ENCODE measurements around the gene SIN3B.
"Not testable (repeated sequence)": the region's sequence is repeated elsewhere in the genome, so short reads cannot be mapped to it uniquely, and the experiment has no call there.

SIN3B gene, protein sequence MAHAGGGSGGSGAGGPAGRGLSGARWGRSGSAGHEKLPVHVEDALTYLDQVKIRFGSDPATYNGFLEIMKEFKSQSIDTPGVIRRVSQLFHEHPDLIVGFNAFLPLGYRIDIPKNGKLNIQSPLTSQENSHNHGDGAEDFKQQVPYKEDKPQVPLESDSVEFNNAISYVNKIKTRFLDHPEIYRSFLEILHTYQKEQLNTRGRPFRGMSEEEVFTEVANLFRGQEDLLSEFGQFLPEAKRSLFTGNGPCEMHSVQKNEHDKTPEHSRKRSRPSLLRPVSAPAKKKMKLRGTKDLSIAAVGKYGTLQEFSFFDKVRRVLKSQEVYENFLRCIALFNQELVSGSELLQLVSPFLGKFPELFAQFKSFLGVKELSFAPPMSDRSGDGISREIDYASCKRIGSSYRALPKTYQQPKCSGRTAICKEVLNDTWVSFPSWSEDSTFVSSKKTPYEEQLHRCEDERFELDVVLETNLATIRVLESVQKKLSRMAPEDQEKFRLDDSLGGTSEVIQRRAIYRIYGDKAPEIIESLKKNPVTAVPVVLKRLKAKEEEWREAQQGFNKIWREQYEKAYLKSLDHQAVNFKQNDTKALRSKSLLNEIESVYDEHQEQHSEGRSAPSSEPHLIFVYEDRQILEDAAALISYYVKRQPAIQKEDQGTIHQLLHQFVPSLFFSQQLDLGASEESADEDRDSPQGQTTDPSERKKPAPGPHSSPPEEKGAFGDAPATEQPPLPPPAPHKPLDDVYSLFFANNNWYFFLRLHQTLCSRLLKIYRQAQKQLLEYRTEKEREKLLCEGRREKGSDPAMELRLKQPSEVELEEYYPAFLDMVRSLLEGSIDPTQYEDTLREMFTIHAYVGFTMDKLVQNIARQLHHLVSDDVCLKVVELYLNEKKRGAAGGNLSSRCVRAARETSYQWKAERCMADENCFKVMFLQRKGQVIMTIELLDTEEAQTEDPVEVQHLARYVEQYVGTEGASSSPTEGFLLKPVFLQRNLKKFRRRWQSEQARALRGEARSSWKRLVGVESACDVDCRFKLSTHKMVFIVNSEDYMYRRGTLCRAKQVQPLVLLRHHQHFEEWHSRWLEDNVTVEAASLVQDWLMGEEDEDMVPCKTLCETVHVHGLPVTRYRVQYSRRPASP

DNA sequence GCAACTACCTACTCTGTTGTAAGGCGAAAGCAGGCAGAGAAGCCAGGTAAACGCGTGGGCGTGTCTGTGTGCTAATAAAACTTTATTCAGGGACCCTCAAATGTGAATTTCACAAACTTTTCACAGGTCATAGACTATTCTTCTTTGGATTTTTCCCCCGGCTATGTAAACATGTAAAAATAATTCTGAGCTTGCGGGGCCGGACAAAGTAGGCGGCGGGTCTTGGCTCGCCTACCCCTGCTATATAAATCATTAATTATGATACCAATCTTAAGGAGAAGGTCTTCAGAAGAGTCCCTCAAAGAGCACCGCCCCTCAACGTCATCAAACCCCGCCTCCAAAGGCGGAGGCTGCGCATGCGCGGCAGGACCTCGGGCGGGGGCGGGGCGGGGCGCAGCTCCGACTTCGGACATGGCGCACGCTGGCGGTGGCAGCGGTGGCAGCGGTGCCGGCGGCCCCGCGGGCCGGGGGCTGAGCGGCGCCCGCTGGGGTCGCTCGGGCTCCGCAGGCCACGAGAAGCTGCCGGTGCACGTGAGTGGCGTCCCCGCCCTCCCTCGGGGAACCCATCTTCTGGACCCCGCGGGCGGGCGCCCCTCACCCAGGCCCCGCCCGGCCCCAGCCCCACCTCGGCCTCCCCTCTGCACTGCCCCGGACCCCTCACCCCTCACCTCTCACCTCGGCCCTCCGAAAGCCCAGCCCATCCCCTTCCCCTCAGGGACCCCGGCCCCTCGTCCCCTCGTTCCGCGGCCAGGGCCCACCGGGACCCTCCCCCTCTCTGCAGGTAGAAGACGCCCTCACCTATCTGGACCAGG, at the start of gene SIN3B:
SIN3B (plus strand) TSS at position 389 of the 812 bp plus-strand sequence; CDS start at position 412, 23 bp downstream.
- DNase-seq (ENCODE audit: low read depth, low spot score) = peak; percentile 66

DNA sequence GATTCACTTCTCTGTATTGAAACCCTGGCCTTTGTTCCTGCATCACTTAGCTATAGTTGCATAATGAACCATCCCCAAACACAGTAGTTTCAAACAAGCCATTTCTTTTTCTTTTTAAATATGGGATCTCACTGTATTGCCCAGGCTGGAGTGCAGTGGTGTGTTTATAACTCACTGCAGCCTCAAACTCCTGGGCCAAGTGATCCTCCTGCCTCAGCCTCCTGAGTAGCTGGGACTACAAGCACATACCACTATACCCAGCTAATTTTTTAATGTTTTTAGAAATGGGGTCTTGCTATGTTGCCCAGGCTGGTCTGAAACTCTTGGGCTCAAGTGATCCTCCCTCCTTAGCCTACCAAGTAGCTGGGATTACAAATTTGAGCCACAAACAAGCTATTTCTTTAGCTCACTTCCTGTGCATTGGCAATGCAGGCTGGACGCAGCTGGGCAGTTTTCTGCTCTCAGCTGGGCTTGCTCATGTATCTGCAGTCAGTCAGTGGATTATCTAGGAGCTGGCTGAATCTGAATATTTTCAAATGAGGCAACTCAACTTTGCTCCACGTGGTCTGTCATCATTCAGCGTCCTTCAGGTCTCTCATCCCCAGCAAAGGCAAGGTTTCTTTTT, 49.5 kb upstream of the SIN3B start:
- no peak for DNase-seq (ENCODE audit: low read depth, low spot score)

DNA sequence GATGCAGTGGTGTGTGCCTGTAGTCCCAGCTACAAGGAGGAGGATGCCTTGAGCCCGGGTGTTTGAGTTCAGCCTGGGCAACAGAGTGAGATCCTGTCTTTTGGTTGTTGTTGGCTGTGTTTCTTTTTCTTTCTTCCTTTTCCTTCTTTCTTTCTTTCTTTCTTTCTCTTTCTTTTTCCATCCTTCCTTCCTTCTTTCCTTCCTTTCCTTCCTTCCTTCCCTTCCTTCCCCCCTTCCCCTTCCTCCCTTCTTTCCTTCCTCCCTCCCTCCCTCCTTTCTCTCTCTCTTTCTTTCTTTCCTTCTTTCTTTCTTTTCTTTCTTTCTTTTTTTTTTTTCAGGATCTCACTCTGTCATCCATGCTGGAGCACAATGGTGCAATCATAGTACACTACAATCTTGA, 46.5 kb upstream of the SIN3B start:
- no peak for DNase-seq (ENCODE audit: low read depth, low spot score)

DNA sequence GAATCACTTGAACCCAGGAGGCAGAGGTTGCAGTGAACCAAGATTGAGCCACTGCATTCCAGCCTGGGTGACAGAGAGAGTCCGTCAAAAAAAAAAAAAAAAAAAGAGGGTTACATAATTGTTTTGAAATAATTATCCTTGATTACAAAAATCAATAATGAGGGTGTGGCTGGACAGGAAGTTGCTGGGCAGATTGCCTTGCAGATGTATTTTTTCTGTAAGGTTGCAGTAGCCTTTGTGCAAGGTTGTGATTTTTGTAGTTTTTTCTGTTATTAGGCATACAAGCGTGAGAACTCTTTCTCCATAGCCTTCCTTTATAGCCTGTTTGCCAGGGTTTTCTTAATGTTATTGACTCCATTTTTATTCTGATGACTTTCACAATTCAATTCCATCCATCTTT, 40.7 kb upstream of the SIN3B start:
- DNase-seq (ENCODE audit: low read depth, low spot score) = no peak

DNA sequence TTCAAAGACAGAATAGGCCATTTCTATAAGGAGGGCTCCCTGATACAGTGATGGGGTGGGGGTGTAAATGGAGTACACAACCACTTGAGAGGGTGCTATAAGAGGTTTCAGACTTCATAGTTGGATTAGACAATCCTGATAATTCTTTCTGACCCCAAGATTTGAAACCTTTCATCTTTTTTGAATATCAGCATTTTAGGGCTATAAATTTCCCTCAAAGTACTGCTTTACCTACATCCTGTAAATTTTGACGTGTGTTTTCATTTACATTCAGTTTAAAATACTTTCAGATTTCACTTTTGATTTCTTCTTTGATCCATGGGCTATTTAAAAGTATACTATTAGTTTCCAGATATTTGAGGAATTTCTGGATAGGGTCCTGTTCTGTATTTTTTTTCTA, 40.0 kb upstream of the SIN3B start:
- DNase-seq (ENCODE audit: low read depth, low spot score) = no peak

DNA sequence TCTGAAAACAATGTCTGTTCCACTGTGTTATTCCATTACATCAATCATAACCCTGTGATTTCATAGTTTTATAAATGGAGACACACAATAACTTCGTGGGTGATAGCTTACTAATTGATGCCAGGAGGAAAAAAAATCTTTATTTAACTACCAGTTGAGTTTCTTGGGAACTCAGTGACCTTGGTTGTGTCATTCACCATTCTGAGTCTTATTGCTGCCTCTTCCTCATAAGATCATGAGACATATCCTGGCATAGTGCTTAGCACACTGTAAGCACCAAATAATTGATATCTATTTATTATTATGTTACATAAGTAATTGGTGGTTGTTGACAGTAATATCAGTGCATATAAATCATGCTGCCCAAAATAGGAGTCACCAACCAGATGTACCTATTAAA, 39.1 kb upstream of the SIN3B start:
- DNase-seq (ENCODE audit: low read depth, low spot score) = no peak

DNA sequence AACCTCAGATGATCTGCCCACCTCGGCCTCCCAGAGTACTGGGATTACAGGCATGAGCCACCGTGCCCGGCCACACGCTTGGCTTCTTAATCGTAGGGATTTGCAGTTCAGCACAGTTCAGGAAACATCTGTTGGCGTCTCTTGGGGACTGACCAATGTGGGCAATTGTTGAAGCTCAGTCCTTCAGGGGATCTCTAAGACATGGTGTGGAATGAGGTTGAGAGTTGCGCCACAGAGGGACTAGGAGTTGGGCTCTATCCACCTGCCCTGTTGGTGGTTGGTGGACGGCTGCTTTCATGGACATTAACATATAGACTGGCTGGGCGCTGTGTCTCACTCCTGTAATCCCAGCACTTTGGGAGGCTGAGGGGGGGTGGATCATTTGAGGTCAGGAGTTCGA, 37.3 kb upstream of the SIN3B start:
- DNase-seq (ENCODE audit: low read depth, low spot score) = no peak

DNA sequence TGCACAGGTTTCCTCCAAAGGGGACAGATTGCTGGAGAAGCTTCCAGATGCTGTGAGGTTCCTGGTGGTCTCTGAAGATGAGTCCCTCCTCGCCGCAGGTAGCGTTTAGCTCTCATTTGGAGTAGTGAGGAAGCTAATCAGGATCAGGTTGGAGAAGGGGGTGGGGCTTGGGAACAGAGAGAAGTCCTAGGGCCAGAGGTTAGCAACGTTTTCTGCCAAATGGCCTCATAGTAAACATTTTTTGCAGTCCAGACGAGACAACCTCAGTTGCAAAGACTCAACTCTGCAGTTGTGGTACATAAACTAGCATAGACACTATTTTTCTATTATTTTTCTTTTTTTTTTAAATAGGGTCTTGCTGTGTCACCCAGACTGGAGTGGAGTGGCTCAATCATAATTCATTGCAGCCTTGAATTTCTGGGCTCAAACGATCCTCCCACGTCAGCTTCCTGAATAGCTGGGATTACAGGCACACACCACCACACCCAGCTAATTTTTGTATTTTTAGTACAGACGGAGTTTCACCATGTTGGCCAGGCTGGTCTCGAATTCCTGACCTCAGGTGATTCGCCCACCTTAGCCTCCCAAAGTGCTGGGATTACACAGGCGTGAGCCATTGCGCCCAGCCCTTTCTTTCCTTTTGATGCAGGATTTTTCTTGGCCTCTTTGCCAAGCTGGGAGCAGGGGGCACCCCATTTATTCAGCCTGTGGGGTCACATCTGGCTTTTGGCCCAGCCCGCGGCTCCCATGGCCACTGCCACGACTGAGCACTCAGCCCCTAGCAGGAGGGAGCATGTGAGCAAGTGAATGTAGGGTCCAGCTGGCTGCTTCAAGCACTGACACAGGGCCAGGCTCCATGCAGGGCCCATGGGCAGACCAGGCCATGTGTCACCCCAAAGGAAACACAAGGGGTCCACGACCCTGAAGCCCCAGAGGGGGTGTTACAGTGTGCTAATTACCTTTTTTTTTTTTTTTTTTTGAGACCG, 34.4 kb upstream of the SIN3B start:
- no peak for DNase-seq (ENCODE audit: low read depth, low spot score)

DNA sequence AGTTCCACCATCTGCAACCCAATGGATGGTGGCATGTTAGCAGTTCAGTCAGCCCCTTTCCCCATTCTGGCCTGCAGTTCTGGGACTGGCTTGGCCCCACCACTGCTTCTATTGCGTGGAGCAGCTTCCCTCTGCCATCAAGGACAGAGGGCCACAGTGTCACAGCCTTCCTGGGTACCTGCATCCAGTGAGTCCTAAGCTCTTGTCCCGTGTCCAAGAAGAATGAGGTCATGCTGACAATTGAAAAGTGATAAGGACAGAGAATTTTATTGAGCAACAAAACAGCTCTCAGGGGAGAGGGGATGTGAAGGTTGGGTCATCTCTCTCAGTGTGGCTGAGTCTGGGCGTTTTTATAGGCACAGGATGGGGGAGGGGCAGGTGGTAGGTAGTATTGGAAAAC, 33.5 kb upstream of the SIN3B start:
- DNase-seq (ENCODE audit: low read depth, low spot score) = no peak

DNA sequence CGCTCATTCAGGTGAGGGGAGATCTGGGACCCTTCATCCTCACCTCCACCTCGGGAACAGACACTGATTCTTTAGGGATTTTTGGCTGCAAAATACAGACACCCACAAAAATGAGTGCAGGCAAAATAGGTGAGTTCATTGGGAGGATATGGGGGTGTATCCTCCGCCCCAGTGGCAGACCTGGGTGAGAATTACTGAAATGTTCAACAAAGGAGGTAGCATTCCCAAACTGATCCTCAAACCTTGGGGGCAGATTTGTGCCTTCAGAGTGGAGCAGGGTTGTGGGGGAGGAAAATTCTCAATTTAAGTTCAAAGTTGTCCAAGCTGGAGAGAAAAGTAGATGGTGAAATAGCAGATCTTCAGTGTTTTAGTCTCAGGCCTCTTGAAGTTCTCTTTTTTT, 31.3 kb upstream of the SIN3B start:
- DNase-seq (ENCODE audit: low read depth, low spot score) = no peak

DNA sequence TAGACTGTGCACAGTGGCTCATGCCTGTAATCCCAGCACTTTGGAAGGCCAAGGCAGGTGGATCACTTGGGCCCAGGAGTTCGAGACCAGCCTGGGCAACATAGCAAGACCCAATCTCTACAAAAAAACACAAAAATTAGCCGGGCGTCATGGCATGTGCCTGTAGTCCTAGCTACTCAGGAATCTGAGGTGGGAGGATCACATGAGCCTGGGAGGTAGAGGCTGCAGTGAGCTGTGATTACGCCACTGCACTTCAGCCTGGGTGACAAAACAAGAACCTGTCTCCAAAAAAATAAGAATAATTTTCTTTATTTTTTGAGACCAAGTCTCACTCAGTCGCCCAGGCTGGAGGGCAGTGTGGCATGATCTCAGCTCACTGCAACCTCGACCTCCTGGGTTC, 30.9 kb upstream of the SIN3B start:
- not testable (repeated sequence) for DNase-seq (ENCODE audit: low read depth, low spot score)

DNA sequence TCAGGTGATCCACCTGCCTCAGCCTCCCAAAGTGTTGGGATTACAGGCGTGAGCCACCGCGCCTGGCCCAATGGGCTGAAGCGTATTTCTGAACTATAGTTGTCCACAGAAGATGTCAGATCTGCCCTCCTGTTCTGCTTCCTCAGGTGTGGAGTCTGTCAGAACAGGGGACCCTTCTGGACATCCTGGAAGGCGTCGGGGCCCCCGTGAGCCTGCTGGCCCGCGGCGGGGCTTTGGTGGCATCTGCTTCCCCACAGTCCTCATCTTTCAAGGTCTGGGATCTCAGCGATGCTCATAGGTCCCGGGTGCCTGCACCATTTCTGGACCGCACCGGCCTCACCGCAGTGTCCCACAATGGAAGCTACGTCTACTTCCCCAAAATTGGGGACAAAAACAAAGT, 29.5 kb upstream of the SIN3B start:
- no peak for DNase-seq (ENCODE audit: low read depth, low spot score)

DNA sequence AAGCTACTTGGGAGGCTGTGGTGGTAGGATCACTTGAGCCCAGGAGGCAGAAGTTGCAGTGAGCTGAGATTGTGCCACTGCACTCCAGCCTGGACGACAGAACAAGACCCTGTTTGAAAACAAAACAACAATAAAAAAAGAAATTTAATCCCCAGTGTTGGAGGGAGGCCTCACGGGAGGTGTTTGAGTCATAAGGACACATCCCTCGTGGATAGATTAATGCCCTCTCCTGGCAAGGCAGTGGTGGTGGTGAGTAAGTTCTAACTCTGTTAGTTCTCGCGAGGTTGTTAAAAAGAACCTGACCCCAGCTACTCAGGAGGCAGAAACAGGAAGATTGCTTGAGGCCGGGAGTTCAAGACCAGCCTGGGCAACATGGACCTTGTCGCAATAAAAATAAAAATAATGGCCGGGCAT, 27.6 kb upstream of the SIN3B start:
- DNase-seq (ENCODE audit: low read depth, low spot score) = no peak

DNA sequence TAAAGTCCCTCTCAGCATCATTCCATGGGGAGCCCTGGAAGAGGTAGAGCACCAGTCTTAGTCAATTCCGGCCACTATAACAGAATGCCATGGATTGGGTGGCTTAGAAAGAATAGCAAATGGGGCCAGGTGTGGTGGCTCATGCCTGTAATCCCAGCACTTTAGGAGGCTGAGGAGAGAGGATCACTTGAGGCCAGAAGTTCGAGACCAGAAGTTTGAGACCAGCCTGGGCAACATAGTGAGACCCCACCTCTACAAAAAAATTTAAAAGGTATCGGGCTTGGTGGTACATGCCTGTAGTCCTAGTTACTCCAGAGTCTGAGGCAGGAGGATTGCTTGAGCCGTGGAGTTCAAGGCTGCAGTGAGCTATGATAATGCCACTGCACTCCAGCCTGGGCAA, 25.0 kb upstream of the SIN3B start:
- no peak for DNase-seq (ENCODE audit: low read depth, low spot score)

DNA sequence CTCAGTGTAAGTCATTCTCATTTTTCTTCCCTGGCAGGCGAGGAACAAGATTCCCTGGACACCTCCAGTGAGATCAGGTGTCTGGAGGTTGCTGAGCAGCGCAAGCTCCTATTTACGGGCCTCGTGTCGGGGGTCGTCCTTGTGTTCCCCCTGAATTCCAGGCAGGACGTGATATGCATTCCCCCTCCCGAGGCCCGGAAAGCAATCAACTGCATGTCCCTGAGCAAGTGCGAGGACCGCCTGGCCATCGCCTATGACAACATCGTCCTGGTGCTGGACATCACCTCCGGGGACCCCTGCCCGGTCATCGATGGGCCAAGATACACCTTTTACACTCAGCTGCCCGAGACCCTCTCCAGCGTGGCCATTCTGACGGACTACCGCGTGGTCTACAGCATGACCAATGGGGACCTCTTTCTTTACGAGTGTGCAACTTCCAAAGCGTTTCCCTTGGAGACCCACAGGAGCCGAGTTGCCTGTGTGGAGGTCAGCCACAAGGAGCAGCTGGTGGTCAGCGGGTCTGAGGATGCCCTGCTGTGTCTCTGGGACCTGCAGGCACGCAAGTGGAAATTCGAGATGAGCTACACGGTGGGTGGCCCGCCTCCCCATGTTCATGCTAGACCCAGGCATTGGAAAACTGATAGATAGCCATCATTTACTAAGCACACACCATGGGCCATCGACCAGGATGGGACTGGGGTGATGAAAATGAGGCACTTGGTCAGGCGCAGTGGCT, 21.5 kb upstream of the SIN3B start:
- peak; percentile 53 for DNase-seq (ENCODE audit: low read depth, low spot score)

DNA sequence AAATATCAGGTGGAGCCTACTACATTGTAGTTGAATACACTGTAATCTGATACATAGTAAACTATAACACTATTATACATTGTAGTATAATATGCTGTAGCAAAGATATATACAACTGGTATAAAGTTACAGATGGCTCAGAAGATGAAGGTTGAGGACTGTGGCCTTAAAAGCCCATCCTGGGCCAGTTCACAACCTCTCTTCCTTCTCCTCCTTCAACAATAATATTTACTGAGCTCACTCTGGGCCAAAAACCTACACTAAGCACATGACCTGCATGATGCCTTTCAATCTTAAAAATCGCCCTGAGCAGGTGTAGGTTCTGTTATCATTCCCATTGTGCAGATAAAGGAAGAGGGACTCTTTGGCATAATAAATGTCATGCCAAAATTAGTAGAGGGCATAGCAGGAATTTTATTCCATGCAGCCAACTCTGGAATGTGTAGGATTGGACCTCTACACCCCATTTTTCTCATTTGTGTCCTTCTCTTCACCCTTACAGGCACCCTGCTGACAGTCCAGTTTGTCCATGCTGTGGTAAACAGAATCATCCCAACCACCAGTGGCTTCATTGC, 14.6 kb upstream of the SIN3B start:
- peak; percentile 29 for DNase-seq (ENCODE audit: low read depth, low spot score)

DNA sequence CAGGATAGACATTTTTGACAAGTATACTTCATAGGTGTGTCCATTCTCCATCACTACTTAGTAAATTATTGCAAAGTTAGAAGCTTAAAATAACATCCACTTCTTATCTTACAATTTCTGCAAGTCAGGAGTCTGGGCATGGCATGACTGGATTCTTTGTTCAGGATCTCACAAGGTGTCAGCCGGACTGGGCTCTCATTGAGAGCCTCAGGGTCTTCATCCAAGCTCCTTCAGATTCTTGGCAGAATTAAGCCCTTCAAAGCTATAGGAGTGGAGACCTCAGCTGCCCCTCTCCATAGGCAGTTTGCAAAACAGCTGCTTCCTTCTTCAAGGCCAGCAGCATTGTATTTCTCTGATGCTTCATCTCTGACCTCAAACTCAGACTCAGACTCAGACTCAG, 9.1 kb upstream of the SIN3B start:
- DNase-seq (ENCODE audit: low read depth, low spot score) = no peak

DNA sequence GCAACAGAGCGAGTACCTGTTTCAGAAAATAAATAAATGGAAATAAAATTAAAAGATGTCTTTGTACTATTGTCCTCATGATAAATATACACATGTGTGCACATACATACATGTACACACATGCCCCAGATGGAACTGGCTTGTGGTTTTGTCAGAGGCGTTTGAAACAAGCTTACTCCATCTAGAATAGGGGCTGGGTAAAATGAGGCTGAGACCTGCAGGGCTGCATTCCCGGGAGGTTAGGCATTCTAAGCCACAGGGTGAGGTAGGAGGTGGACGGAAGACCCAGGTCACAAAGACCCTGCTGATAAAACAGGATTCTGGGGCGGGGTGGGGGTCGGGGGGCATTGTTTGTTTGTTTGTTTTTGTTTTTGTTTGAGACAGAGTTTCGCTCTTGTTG, 8.1 kb upstream of the SIN3B start:
- DNase-seq (ENCODE audit: low read depth, low spot score) = no peak

DNA sequence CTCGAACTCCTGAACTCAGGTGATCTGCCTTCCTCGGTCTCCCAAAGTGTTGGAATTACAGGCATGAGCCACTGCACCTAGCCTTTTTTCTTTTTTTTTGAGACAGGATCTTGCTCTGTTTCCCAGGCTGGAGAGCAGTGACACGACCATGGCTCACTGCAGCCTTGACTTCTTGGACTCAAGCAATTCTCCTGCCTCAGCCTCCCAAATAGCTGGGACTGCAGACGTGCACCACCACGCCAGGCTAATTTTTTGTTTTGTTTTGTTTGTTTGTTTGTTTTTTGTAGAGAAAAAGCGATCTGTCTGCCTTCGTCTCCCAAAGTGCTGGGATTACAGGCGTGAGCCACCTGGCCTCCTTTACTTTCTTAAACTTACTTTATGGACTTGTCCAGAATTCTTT, 6.5 kb upstream of the SIN3B start:
- DNase-seq (ENCODE audit: low read depth, low spot score) = no peak

Measured in brain pericyte (primary cell).